Body of pancreas (tissue), 4 donors: ENCODE data around the gene ADGRD1. TPM values are rescaled to one million over a fixed set of nuclear protein-coding genes. Genes with fewer than 3 reads are reported as not detected.

ENCODE experiments used
- ATAC-seq: fragments of 150-250 bp; one replicate; pipeline ENCODE4 v1.9.1; 2016
- DNase-seq, 4 donors: peaks; one replicate each; pipeline ENCODE4 v3.0.0-alpha.2; 2019
- H3K27ac ChIP-seq, 4 donors: fragments of 200-600 bp; sonication (generic); 1 replicate in 3 of 4; 2 replicates in 1 of 4; pipeline versions ENCODE4 v1.5.1 to v1.6.1; 2016 to 2019; ENCODE audit warnings: mild to moderate bottlenecking in 1 of 4, mixed read lengths in 1 of 4, moderate library complexity in 1 of 4
- H3K27me3 ChIP-seq, 2 donors: fragments of 200-600 bp; sonication (generic); one replicate each; pipeline ENCODE4 v1.6.0; 2016; ENCODE audit warnings: mild to moderate bottlenecking in 1 of 2
- H3K36me3 ChIP-seq, 2 donors: fragments of 200-600 bp; sonication (generic); replicated peaks in 1 of 2; 2 replicates each; pipeline ENCODE4 v1.5.1; 2016; ENCODE audit warnings: low read depth in 2 of 2; ENCODE audit not compliant: insufficient read depth in 1 of 2
- H3K4me1 ChIP-seq: fragments of 200-600 bp; sonication (generic); one replicate; pipeline ENCODE4 v1.6.0; 2016
- H3K4me3 ChIP-seq, 2 donors: fragments of 200-600 bp; sonication (generic); 1 replicate in 1 of 2; 2 replicates in 1 of 2; pipeline ENCODE4 v1.5.1; 2016 to 2019
- H3K9me3 ChIP-seq, 3 donors: fragments of 200-600 bp; sonication (generic); 1 replicate in 2 of 3; 2 replicates in 1 of 3; pipeline ENCODE4 v1.5.1; 2016
- POLR2A ChIP-seq, 3 donors: fragments of 450-650 bp; IDR thresholded peaks; one replicate each; pipeline ENCODE4 v1.6.1; 2016; ENCODE audit warnings: antibody characterized with exemption in 3 of 3, mild to moderate bottlenecking in 2 of 3
- WGBS, 2 donors: methylation state at CpG; one replicate each; pipeline ENCODE4 v1.1.5; 2017; 5-methylcytosine and 5-hydroxymethylcytosine counted together
- intact Hi-C: fragments of 100-400 bp; cut with DNase I; formaldehyde crosslinking; loops from one replicate; pipeline ENCODE4 v1.15.1; 2023
- total RNA-seq, 2 donors: library from RNA; depleted of rRNA; stranded (reverse); fragments of >200 nt; gene quantifications; one replicate each; pipeline ENCODE4 v1.1.0, GENCODE V29; 2016
- TF ChIP-seq, protein P1 (sequence below), 7 experiments: fragments of 450-650 bp in 4 of 7; fragments of 200-600 bp in 3 of 7; sonication (generic) in 3 of 7; IDR thresholded peaks; one replicate each; pipeline ENCODE4 v1.5.1; 2016 to 2019; ENCODE audit warnings: antibody characterized with exemption in 7 of 7

The ADGRD1 gene
- total RNA-seq, 2 donors from 2014 or later, result 4.4 to 4.9 TPM

DNA sequence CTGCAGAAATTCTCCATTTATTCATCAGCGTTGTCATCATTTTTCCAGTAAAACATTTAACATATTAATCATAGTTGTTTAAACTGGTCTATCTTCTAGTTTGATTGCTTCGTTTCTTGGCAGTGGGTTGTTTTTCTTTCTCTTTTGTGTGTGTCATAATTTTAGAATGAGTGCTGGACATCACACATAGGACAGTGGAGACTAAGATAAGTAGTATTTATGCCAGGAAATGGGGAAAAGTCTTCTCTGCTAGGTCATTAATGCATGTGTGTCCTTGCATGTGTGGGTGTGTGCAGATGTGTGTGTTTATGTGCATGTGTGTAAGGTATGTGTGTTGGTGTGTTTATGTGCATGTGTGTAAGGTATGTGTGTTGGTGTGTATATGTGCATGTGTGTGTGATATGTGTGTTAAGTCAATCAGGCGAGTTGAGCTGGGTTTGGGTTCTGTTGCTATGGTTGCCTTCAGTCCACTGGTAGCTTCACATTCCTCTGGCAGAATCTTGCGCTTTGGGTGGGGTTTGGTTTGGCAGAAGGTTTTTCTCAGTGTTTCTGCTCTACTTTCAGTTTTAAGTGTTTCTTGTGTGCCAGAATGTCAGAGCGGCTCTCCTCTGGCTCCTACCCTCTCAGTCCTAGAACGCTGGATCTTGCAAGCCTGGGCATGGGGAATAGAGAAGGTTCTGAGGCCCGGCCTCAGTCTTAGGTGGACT, 7.8 kb upstream of the ADGRD1 start:
- H3K36me3 ChIP-seq, result no peaks in the 10 kb centered on the region
- H3K27me3 ChIP-seq, result no peaks in the 10 kb centered on the region
- DNase-seq, result no peak
- H3K4me1 ChIP-seq, result peaks cover 9% of the 10 kb centered on the region
- 75 to 81% methylated on average over 7 of the region's 7 CpGs for WGBS, 2 donors
- TF ChIP-seq, protein P1, sequence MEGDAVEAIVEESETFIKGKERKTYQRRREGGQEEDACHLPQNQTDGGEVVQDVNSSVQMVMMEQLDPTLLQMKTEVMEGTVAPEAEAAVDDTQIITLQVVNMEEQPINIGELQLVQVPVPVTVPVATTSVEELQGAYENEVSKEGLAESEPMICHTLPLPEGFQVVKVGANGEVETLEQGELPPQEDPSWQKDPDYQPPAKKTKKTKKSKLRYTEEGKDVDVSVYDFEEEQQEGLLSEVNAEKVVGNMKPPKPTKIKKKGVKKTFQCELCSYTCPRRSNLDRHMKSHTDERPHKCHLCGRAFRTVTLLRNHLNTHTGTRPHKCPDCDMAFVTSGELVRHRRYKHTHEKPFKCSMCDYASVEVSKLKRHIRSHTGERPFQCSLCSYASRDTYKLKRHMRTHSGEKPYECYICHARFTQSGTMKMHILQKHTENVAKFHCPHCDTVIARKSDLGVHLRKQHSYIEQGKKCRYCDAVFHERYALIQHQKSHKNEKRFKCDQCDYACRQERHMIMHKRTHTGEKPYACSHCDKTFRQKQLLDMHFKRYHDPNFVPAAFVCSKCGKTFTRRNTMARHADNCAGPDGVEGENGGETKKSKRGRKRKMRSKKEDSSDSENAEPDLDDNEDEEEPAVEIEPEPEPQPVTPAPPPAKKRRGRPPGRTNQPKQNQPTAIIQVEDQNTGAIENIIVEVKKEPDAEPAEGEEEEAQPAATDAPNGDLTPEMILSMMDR (IDR thresholded peaks at IDR 0.05), result no peak
- no peak for TF ChIP-seq POLR2A (IDR thresholded peaks at IDR 0.05)
- intact Hi-C loops, result no loop called here
- H3K9me3 ChIP-seq, result no peaks in the 10 kb centered on the region
- no peak overlapping the region for H3K27ac ChIP-seq
- no peak overlapping the region for H3K4me3 ChIP-seq
- ATAC-seq, result no peak

DNA sequence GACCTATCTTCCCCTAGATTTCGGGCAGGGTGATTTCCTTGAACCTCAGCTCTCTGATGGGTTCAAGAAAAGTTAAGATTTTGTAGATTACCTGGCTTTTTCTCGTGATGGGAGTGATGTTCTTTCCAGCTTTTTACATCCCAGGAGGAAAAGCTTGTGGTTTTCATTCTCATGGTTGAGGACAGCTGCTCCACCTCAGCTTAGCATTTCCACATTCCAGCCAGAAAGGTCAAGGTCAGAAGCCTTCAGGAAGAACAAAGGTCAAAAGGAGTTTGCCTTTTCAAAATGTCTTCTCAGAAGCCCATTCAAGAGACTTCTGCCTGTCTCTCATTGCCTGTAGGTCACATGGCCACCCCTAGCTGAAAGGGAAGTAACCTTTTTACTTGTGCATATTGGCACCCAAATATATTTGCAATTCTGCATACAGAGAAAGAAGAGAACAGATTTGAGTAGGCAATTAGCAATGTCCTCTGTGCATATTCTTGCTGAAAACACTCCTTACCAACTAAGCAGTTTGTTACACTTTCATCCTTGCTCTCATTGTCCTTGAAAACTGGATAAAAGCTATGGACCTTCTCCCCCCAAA, 6.6 kb upstream of the ADGRD1 start:
- TF ChIP-seq POLR2A (IDR thresholded peaks at IDR 0.05), result no peak
- TF ChIP-seq, protein P1 (IDR thresholded peaks at IDR 0.05), result no peak
- DNase-seq, result no peak
- Histone ChIP-seq H3K27ac (no peak overlapping the region), H3K4me3 (no peak overlapping the region), H3K4me1 (peaks cover 9% of the 10 kb centered on the region), H3K9me3 (no peaks in the 10 kb centered on the region), H3K36me3 (no peaks in the 10 kb centered on the region), H3K27me3 (no peaks in the 10 kb centered on the region)
- intact Hi-C loops, result no loop called here
- 71 to 72% methylated on average over 2 of the region's 2 CpGs for WGBS, 2 donors
- no peak for ATAC-seq

DNA sequence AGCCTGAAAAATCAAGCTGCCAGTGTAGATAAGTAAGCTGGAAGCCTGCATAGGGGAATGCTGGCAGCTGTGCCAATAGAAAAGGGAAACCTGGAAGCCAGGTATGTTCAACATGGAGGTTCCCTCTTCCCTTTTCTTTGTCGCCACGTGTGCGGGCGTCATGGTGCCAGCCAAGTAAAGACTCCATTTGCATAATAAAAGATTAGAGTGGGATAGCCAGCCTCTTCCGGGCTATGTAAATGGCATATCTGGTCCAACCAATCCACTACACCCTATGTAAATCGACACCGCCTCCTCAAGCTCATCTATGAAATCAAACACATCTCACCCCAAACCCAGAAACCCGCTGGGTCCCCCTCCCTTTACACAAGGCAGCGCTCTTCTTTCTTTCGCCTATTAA, 5.6 kb upstream of the ADGRD1 start:
- ATAC-seq (peak; percentile 84), DNase-seq (peak; percentile 58 to 78 (median 62))
- Histone ChIP-seq H3K27me3 (no peaks in the 10 kb centered on the region), H3K4me3 (no peak overlapping the region), H3K36me3 (no peaks in the 10 kb centered on the region), H3K27ac (peak overlapping the region in 2 of 4 donors; percentile 10 to 66), H3K9me3 (no peaks in the 10 kb centered on the region), H3K4me1 (peaks cover 9% of the 10 kb centered on the region)
- intact Hi-C loops, result no loop called here
- TF ChIP-seq POLR2A (IDR thresholded peaks at IDR 0.05), result no peak
- TF ChIP-seq, protein P1 (IDR thresholded peaks at IDR 0.05), result no peak
- WGBS, 2 donors, result 35 to 60% methylated on average over 10 of the region's 10 CpGs

DNA sequence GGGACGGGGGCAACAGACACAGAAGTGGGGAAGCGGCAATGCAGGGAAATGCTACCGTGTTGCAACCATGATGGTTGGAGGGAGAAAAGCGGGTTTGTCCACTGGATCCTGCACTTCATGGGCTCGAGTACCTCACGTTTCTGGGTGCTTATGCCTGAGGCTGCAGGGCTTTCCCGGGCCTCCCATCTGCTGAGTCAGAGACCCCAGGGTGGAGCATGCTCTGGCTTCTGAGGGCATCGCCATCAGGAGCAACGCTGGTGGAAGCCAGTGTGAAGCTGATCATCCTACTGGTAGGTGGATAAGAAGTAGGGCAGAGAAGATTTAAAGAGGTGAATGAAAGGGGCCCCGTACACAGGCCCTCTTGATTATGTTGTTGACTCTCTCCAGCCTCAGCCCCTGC, 5.0 kb upstream of the ADGRD1 start:
- WGBS, 2 donors, result 91 to 96% methylated on average over 10 of the region's 10 CpGs
- Histone ChIP-seq H3K4me1 (peaks cover 12% of the 10 kb centered on the region), H3K27ac (no peak overlapping the region), H3K4me3 (no peak overlapping the region), H3K27me3 (no peaks in the 10 kb centered on the region), H3K9me3 (no peaks in the 10 kb centered on the region), H3K36me3 (no peaks in the 10 kb centered on the region)
- TF ChIP-seq, protein P1 (IDR thresholded peaks at IDR 0.05), result no peak
- TF ChIP-seq POLR2A (IDR thresholded peaks at IDR 0.05), result no peak
- intact Hi-C loops, result no loop called here
- DNase-seq (no peak), ATAC-seq (no peak)

DNA sequence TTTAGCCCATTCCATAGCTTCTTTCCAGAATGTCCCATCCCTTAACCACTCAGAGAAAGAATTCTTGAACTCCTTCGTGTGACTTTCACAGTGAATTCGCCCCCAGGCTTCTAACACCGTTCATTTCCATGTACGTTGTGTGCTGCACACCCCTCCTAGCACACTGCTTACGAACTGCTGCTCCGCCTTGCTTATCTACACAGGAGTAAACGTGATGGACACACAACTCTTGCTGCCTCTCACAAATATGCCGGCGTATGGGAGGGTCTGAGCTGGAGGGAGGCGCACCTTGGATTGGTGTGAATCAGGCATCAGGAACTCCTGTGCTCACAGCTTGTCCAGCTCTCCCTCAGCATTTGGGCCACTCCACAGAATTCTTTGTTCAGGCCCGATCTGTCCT, 3.9 kb upstream of the ADGRD1 start:
- Histone ChIP-seq H3K27me3 (no peaks in the 10 kb centered on the region), H3K36me3 (no peaks in the 10 kb centered on the region), H3K9me3 (no peaks in the 10 kb centered on the region), H3K4me3 (no peak overlapping the region), H3K4me1 (peaks cover 23% of the 10 kb centered on the region), H3K27ac (no peak overlapping the region)
- 87 to 97% methylated on average over 10 to 11 of the region's 11 CpGs for WGBS, 2 donors
- DNase-seq (no peak), ATAC-seq (no peak)
- no peak for TF ChIP-seq POLR2A (IDR thresholded peaks at IDR 0.05)
- TF ChIP-seq, protein P1 (IDR thresholded peaks at IDR 0.05), result no peak
- intact Hi-C loops, result no loop called here
